PFSK-1 (cell line): ENCODE data around the gene GRM1.

Experiments
- FOXP2 ChIP-seq: optimal IDR thresholded peaks from 2 replicates; pipeline ENCODE3; 2011; ENCODE audit warnings: borderline replicate concordance, control low read depth, inconsistent platforms; ENCODE audit not compliant: insufficient read depth; ENCODE audit errors: extremely low read length, extremely low read depth
- POLR2AphosphoS5 ChIP-seq: IDR thresholded peaks from 2 replicates; pipeline ENCODE4 v1.6.1; 2012; ENCODE audit warnings: low read depth, mild to moderate bottlenecking, control low read depth, low read length, moderate library complexity
- REST ChIP-seq, 2 experiments: IDR thresholded peaks; 2 replicates each; pipeline versions ENCODE4 v1.6.1 to v1.8.0; 2011 to 2012; ENCODE audit warnings: low read depth in 2 of 2, low read length in 2 of 2, control low read depth in 1 of 2, inconsistent platforms in 1 of 2, mild to moderate bottlenecking in 1 of 2, moderate library complexity in 1 of 2; ENCODE audit not compliant: insufficient read depth in 1 of 2
- SIN3A ChIP-seq: IDR thresholded peaks from 2 replicates; pipeline ENCODE4 v1.6.1; 2012; ENCODE audit warnings: mild to moderate bottlenecking, low read length, moderate library complexity, borderline replicate concordance; ENCODE audit not compliant: insufficient read depth
- TAF1 ChIP-seq: IDR thresholded peaks from 2 replicates; pipeline ENCODE4 v1.6.1; 2012; ENCODE audit warnings: low read length, control low read depth, borderline replicate concordance; ENCODE audit not compliant: insufficient read depth

Gene GRM1

GRCh38 chr6:146246028-146246427, 217.2 kb downstream of the GRM1 start:
- TF ChIP-seq FOXP2 = no peak
- no peak for TF ChIP-seq REST (IDR thresholded peaks at IDR 0.05; ENCODE audit: insufficient read depth in 1 of 2, low read depth in 2 of 2, low read length in 2 of 2)
- TF ChIP-seq SIN3A = no peak
- no peak for TF ChIP-seq TAF1
- TF ChIP-seq POLR2AphosphoS5 = no peak

GRCh38 chr6:146253691-146254090, 224.8 kb downstream of the GRM1 start:
- TF ChIP-seq REST (IDR thresholded peaks at IDR 0.05; ENCODE audit: insufficient read depth in 1 of 2, low read depth in 2 of 2, low read length in 2 of 2) = no peak
- TF ChIP-seq TAF1 = no peak
- TF ChIP-seq POLR2AphosphoS5 = no peak
- TF ChIP-seq SIN3A = no peak
- no peak for TF ChIP-seq FOXP2

- TF ChIP-seq TAF1 = no peak
These were observed 229.3 kb downstream of the GRM1 start for GRCh38 chr6:146258206-146258605.

- TF ChIP-seq FOXP2 (no peak), SIN3A (no peak), POLR2AphosphoS5 (no peak), TAF1 (no peak)
These were observed 232.0 kb downstream of the GRM1 start for GRCh38 chr6:146260886-146261285.

- TF ChIP-seq REST (IDR thresholded peaks at IDR 0.05; ENCODE audit: insufficient read depth in 1 of 2, low read depth in 2 of 2, low read length in 2 of 2) = no peak
- no peak for TF ChIP-seq POLR2AphosphoS5
- TF ChIP-seq FOXP2 = no peak
- TF ChIP-seq TAF1 = no peak
- no peak for TF ChIP-seq SIN3A
These were observed 236.2 kb downstream of the GRM1 start for GRCh38 chr6:146265056-146265455.

- TF ChIP-seq TAF1 (no peak), POLR2AphosphoS5 (no peak), REST (IDR thresholded peaks at IDR 0.05; ENCODE audit: insufficient read depth in 1 of 2, low read depth in 2 of 2, low read length in 2 of 2) (no peak)
These were observed 238.6 kb downstream of the GRM1 start for GRCh38 chr6:146267447-146267846.
